ENCODE measurements around the gene HDAC6.

DNA sequence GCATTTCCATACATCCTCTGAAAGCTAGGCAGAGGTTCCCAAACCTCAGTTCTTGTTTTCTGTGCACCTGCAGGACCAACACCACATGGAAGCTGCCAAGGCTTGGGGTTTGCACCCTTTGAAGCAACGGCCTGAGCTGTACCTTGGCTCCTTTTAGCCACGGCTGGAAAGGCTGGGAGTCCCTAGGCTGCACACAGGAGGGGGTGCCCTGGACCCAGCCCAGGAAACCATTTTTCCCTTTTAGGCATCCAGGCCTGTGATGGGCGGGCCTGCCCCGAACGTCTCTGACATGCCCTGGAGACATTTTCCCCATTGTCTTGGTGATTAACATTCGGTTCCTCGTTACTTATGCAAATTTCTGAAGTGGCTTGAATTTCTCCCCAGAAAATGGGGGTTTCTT, 51.0 kb downstream of the HDAC6 start:
- TF ChIP-seq POLR2A (IDR thresholded peaks at IDR 0.05), result no peak
- TF ChIP-seq, protein P1, sequence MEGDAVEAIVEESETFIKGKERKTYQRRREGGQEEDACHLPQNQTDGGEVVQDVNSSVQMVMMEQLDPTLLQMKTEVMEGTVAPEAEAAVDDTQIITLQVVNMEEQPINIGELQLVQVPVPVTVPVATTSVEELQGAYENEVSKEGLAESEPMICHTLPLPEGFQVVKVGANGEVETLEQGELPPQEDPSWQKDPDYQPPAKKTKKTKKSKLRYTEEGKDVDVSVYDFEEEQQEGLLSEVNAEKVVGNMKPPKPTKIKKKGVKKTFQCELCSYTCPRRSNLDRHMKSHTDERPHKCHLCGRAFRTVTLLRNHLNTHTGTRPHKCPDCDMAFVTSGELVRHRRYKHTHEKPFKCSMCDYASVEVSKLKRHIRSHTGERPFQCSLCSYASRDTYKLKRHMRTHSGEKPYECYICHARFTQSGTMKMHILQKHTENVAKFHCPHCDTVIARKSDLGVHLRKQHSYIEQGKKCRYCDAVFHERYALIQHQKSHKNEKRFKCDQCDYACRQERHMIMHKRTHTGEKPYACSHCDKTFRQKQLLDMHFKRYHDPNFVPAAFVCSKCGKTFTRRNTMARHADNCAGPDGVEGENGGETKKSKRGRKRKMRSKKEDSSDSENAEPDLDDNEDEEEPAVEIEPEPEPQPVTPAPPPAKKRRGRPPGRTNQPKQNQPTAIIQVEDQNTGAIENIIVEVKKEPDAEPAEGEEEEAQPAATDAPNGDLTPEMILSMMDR (IDR thresholded peaks at IDR 0.05), result no peak
